Frontal cortex (tissue), 4 donors: Measurements from ENCODE around the gene EVC2. TPM values are rescaled to one million over a fixed set of nuclear protein-coding genes. Genes with fewer than 3 reads are reported as not detected.

ENCODE experiments used
- DNase-seq, 2 donors: peaks; one replicate each; pipeline ENCODE4 v3.0.0; 2012; ENCODE audit warnings: low spot score in 2 of 2
- FAIRE-seq: peaks from 2 replicates; lab custom pipeline; 2012; peaks lifted over from hg19 to GRCh38; lab: Jason Lieb, UNC
- total RNA-seq: library from RNA; depleted of rRNA; stranded (reverse); fragments of >200 nt; gene quantifications from one replicate; pipeline ENCODE4 v1.2.3, GENCODE V29; 2014
- donor health status: control.
- donor health status: control.
- donor health status: control.

EVC2 gene
- total RNA-seq, 1 donor from 2014 or later: 2.0 TPM

- DNase-seq: no peak
- no peak for FAIRE-seq
Observed at GRCh38 chr4:5528031-5528436, 180.3 kb downstream of the EVC2 start.

- no peak for FAIRE-seq
- no peak for DNase-seq
Observed at GRCh38 chr4:5527211-5527610, 181.1 kb downstream of the EVC2 start.

GRCh38 chr4:5526080-5526846, 182.1 kb downstream of the EVC2 start:
- DNase-seq (no peak), FAIRE-seq (no peak)

DNA sequence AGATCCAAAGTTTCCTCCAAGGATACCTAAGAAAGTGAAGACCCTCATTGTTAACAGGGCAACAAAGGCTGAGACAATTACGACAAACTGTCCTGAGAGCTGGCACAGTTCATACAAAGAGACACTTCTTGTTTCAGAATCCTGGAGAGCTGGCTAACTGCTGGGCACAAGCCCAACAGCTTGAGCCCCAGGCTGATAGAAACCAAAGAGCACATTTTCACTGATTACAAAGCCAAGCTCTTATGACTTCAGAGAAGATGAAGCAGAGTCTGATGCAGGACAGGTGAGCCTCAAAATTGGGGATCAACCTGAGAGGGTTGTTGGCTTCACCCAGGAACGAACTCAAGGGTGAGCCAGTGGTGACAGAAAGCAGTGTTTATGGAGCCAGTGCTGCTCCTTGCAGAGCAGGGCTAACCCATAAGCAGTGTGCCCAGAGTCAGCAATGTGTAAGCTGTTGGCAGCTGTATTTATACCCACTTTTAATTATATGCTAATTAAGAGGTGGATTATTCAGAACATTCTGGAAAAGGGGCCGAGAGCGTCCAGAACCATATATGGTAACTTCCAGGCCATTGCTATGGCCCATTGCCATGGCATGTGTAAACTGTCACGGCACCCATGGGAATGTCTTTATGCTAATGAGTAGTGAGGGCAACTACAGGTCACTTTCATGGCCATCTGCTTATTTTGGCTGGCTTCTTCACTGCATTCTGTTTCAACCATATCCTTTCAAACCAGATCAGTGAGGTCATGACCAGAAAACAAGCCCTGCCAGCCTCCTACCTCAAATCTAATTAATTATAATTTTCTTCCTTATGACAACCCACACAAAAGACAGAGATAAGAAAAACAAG, 183.7 kb downstream of the EVC2 start:
- DNase-seq (no peak), FAIRE-seq (no peak)

GRCh38 chr4:5517372-5517771, 191.0 kb downstream of the EVC2 start:
- no peak for DNase-seq
- no peak for FAIRE-seq

DNA sequence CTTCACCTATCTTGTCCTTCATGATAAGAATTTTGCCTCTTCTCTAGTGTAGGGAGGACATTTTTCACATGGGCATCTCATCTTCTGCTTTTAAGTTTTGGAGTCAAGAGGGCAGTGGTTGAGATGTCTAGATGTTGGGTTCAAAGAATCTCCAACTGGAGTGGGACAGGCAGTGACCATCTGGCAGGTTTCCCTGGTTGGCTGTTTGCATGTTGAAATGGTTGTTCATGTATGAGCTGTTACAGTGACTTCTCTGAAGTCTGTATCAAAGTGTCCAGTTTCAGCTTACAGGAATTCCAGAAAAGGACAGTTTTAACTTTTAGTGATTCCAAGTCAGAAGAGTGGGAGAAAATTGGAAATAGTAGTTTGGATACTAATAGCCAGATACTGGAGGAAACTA, 192.7 kb downstream of the EVC2 start:
- DNase-seq (no peak), FAIRE-seq (no peak)

Other genes with a start within 250 kb of the EVC2 start
- 2.4 TPM for gene EVC, start 2.6 kb upstream of the EVC2 start, total RNA-seq
- 624 TPM for gene CRMP1, start 184.5 kb upstream of the EVC2 start, total RNA-seq